Stimulated activated CD4-positive, alpha-beta T cell treated with anti-CD3 and anti-CD28 coated beads, Interleukin-1b, Interleukin-23, amount 100 ng/mL, for 48 hours (primary cell): Measurements from ENCODE around the gene P2RY2.
"Not testable (repeated sequence)": the region's sequence is repeated elsewhere in the genome, so short reads cannot be mapped to it uniquely, and the experiment has no call there.

ENCODE experiments used
- DNase-seq: peaks from one replicate; pipeline ENCODE4 v3.0.0-alpha.2; 2020

The P2RY2 gene

GRCh38 chr11:73229321-73229895 lies 11.3 kb downstream of the P2RY2 start:
- no peak for DNase-seq

GRCh38 chr11:73229896-73230875 lies 12.1 kb downstream of the P2RY2 start:
- DNase-seq: no peak

GRCh38 chr11:73230931-73231330 lies 12.8 kb downstream of the P2RY2 start:
- no peak for DNase-seq

GRCh38 chr11:73232487-73232886 lies 14.4 kb downstream of the P2RY2 start:
- not testable (repeated sequence) for DNase-seq

- no peak for DNase-seq
These were observed 15.1 kb downstream of the P2RY2 start for GRCh38 chr11:73233211-73233610.

GRCh38 chr11:73233692-73234470 lies 15.8 kb downstream of the P2RY2 start:
- no peak for DNase-seq

- DNase-seq: no peak
These were observed 16.5 kb downstream of the P2RY2 start for GRCh38 chr11:73234471-73235181.

- DNase-seq: no peak
These were observed 17.2 kb downstream of the P2RY2 start for GRCh38 chr11:73235236-73235786.

- no peak for DNase-seq
These were observed 18.2 kb downstream of the P2RY2 start for GRCh38 chr11:73236205-73236765.

GRCh38 chr11:73236854-73237253 lies 18.8 kb downstream of the P2RY2 start:
- peak; percentile 21 for DNase-seq

GRCh38 chr11:73237471-73238290 lies 19.6 kb downstream of the P2RY2 start:
- DNase-seq: no peak

GRCh38 chr11:73239111-73239521 lies 21.0 kb downstream of the P2RY2 start:
- DNase-seq: no peak

GRCh38 chr11:73239571-73240189 lies 21.6 kb downstream of the P2RY2 start:
- DNase-seq: no peak

- DNase-seq: no peak
These were observed 22.2 kb downstream of the P2RY2 start for GRCh38 chr11:73240190-73240781.

GRCh38 chr11:73241300-73241699 lies 23.2 kb downstream of the P2RY2 start:
- DNase-seq: no peak

- DNase-seq: peak; percentile 75
These were observed 24.4 kb downstream of the P2RY2 start for GRCh38 chr11:73242251-73243092.

GRCh38 chr11:73243093-73243485 lies 25.0 kb downstream of the P2RY2 start:
- DNase-seq: no peak

GRCh38 chr11:73244589-73245240 lies 26.6 kb downstream of the P2RY2 start:
- DNase-seq: no peak

GRCh38 chr11:73245461-73245860 lies 27.4 kb downstream of the P2RY2 start:
- no peak for DNase-seq
